GM18520 (cell line): Measurements from ENCODE around the gene PATL1.

Experiments used
- ATAC-seq: cut with Tn5 transposase; IDR thresholded peaks from one replicate; pipeline ENCODE4 v1.9.1; 2021; ENCODE audit not compliant: unreplicated experiment

The PATL1 gene

DNA sequence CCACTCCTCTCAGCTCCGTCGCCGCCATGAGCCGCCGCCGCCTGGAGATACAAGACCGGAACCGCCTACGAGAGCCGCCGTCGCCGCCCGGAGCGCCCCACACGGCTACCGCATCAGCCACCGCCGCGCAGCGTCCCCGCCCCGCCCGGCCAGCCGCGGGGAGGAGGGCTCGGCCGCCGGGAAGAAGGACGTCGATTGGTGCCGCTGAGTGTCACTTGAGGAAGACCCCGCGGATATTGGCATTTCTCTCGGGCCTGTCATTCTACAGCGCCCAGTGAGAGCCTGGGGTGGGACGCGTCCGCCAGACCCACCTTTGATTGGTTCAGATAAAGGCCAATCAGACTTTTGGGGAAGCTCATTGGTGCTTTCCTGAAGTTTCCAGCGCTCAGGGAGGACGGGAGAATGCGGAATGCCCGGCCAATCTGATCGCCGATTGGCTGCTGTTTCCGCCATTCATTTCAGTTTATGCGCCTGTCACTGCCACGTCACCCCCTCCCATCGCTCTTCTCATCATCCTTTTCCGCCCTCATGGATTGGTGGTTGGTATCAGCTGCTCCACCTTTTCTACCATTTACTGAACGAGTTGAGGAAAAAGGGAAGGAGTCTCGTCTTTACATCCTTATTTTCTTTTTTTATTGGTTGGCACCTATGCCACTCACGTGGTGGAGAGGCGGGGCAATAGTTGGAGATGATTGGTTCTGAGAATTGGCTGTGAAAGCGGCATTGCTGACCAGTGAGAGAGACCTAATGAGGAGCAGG, 53.0 kb downstream of the PATL1 start, which contains the start of gene OSBP:
Gene OSBP, minus strand, starts transcription at position 138 of the 759 bp plus-strand sequence. Its CDS starts 110 bp downstream, at position 28.
- peak; percentile 81 for ATAC-seq

GRCh38 chr11:59615120-59615636, 53.7 kb downstream of the PATL1 start:
- no peak for ATAC-seq

DNA sequence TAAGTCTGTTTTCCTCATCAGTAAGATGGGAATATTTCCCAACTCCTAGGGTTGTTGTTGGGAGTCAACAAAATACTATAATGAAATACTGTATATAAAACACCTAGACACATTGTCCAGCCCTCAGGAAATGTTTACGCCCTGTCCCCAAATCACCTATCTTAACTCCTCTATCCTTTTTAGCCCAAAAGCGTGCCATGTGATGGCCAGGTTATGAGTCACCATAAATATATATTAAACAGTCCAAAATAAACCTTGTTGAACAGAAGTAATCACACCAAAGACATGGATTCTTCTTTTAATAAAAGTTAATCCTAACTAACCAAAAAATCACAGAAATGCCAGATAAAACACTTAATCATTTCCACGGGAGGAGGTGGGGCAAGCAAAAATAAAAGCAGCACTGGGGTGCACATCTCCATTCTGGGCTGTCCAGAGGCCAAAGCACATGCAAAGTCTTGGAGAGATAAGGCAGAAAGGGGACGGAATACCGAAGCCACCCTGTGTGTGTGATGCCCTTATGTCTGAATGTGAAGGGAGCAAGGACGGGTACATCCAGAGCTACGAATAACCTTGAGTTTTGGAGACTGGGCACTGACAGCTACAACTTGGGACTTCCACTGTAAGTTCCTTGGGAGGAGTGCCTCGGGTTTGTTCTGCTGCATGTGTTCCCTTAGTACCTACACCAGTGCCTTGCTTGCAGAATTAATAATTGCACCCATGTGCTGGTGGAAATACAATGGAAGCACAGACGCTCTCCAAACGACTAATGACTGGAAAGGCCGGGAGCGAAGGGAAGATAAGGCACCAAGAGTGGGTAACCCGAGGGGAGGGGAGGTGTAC, 54.3 kb downstream of the PATL1 start:
- ATAC-seq: no peak

DNA sequence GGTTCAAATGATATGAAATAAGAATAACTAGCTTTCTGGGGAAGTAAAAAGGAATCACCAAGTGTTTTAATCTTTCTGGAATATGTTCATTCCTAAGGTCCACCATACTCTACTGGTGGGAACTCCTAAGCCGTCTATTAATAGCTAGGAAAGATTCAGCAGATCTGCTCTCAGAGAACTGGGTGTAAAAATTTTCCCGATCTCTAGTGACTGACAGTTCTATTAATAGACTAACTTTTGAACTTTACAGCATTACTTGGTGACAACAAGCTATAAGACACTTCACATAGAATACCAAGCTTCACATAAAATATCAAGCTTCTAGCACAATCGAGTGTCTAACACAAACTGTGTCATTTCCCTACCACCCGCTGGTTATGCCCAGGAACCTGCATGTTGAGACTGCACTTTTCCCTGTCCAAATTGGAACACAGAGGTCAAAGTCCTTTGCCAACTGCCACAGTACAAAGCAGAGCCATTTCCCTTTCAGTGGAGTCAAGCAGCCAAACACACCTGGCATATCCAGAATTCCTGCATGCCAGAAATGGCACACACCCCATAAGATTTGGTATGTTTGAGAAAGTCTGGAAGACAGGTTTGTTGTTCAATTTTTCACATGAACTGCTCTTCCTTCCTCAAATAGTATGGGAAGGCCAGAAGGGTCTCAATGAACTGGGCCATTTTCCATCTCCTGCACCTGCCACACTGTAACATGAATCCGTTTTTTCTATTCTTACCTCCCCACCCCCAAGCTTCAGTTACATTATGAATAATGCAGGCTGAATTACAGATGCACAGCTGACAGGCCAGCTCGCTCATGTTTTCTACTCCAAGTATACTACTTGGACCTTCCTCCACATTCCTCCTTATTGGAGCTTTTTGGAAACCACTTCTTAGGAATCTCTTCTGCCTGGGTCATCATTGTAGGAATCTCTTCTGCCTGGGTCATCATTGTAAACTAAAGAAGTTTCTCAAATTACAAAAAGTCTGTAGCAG, 57.0 kb downstream of the PATL1 start:
- ATAC-seq: no peak

DNA sequence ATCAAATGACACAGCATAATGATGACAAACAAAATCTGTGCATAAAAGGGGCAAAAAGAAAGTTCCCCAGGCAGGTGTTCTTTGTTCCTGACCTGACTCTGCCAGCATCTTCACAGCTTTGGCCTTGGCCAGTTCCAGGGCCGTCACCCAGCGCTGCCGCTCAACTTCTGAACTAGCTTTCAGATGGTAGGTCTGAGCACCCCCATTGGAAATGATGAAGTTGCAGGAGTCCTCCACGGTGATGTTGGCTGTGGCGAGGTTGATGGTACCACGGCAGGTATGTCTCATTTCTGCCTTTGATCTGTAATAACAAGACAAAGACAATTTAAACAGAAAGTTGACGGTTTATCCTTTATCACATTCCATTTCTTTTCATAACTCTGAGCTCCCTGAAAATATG, 58.5 kb downstream of the PATL1 start:
- ATAC-seq: no peak

- no peak for ATAC-seq
Observed at GRCh38 chr11:59607703-59608454, 61.0 kb downstream of the PATL1 start.

- ATAC-seq: no peak
Observed at GRCh38 chr11:59602432-59602831, 66.4 kb downstream of the PATL1 start.

- ATAC-seq: no peak
Observed at GRCh38 chr11:59601788-59602187, 67.0 kb downstream of the PATL1 start.

DNA sequence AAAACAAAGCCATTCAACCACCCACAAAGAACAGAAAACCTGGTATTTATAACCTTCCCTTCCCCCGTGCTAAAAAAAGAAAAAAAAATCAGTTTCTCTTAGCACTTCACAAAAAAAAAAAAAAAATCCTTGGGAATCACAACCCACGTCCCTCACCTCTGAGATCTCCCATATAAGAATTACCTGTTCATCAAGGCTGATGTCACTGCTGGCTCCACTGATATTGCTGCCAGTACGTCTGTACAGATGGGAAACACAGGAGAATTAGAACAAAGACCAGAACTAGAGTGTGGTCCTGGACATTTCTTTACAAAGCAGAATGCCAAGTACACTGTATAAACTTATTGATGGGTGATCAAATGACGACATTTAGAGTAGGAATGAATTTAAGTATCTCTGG, 68.2 kb downstream of the PATL1 start:
- no peak for ATAC-seq

DNA sequence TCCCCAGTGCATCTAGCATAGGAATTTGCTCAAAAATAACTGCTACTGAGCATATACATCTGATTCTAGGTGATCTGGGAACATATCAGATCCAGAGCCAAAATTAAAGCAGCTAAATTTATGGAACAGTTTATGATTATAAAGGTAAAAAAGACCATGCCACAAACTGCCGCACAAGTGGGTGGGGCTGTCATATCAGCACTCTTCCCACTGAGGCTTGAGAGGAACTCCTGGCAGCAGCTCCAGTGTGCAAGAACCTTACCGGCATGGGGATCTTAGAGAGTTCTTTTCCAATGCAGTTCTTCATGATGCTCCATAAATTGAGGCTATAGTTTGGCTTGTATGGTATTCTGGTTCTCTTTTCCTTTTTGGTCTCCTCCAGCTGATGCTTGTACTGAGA, 68.6 kb downstream of the PATL1 start:
- ATAC-seq: no peak

- ATAC-seq: no peak
Observed at GRCh38 chr11:59598961-59599360, 69.9 kb downstream of the PATL1 start.
